H1 (cell line): ENCODE data around the gene MRGPRX2. TPM values are rescaled to one million over a fixed set of nuclear protein-coding genes. Genes with fewer than 3 reads are reported as not detected.

ENCODE experiments used
- ATF3 ChIP-seq: IDR thresholded peaks from 2 replicates; pipeline ENCODE4 v1.6.1; 2011; ENCODE audit warnings: low read depth, mild to moderate bottlenecking, low read length; ENCODE audit not compliant: insufficient read depth
- BACH1 ChIP-seq: IDR thresholded peaks from 2 replicates; pipeline ENCODE4 v1.6.1; 2012; ENCODE audit warnings: low read length, improper control_type of control experiment
- BRCA1 ChIP-seq: IDR thresholded peaks from 2 replicates; pipeline ENCODE4 v1.6.1; 2012; ENCODE audit warnings: low read depth, low read length, improper control_type of control experiment
- CEBPB ChIP-seq: IDR thresholded peaks from 2 replicates; pipeline ENCODE4 v1.6.1; 2012; ENCODE audit warnings: low read depth, low read length
- CHD7 ChIP-seq: fragments of 300-600 bp; sonication (generic); IDR thresholded peaks from 2 replicates; pipeline ENCODE4 v1.7.1; 2012; ENCODE audit warnings: low read length, moderate library complexity, mild to moderate bottlenecking, inconsistent platforms; ENCODE audit not compliant: insufficient replicate concordance
- CTBP2 ChIP-seq: IDR thresholded peaks from 2 replicates; pipeline ENCODE4 v1.7.0; 2011; ENCODE audit warnings: borderline replicate concordance, mild to moderate bottlenecking, moderate library complexity, mixed read lengths, low read length; ENCODE audit not compliant: insufficient read depth, insufficient read length
- GABPA ChIP-seq: IDR thresholded peaks from 2 replicates; pipeline ENCODE4 v1.6.1; 2011; ENCODE audit warnings: mild to moderate bottlenecking, low read length, moderate library complexity, borderline replicate concordance; ENCODE audit not compliant: insufficient read depth
- HDAC6 ChIP-seq: IDR thresholded peaks from one replicate; pipeline ENCODE4 v1.7.1; 2012; ENCODE audit warnings: low read depth, mild to moderate bottlenecking, inconsistent platforms, low read length, moderate library complexity
- JUN ChIP-seq: IDR thresholded peaks from 2 replicates; pipeline ENCODE4 v1.6.1; 2011; ENCODE audit warnings: low read depth, mild to moderate bottlenecking, improper control_type of control experiment, low read length
- RBBP5 ChIP-seq: IDR thresholded peaks from 2 replicates; pipeline ENCODE4 v1.7.1; 2012; ENCODE audit warnings: low read depth, mild to moderate bottlenecking, inconsistent platforms, low read length, moderate library complexity, borderline replicate concordance
- polyA plus RNA-seq, 7 experiments: library from polyadenylated mRNA; depleted of rRNA in 3 of 7; stranded (reverse) in 5 of 7; unstranded in 2 of 7; fragments of >200 nt in 5 of 7; fragments of 200-250 nt in 2 of 7; gene quantifications; 1 replicate in 5 of 7; 2 replicates in 1 of 7; 4 replicates in 1 of 7; pipeline versions ENCODE4 v1.2.1 to v1.2.3, GENCODE V29; 2011 to 2013; ENCODE audit warnings: missing spikeins in 2 of 7, mixed read lengths in 2 of 7
- total RNA-seq: library from RNA; stranded (reverse); fragmentation: NEBNext Ultra II Directional; extraction: Animal tissue kit (Norgen Biotek cat#: 25700); gene quantifications from 2 replicates; pipeline ENCODE4 v1.2.1, GENCODE V29; 2021
- TF ChIP-seq, protein P1 (sequence below): IDR thresholded peaks from 2 replicates; pipeline ENCODE4 v1.6.1; 2012; ENCODE audit warnings: inconsistent platforms

The MRGPRX2 gene
- total and polyA plus RNA-seq, 2 of the 8 experiments (the other 6 are each of a cell fraction or from before 2014, with no cell fraction given), result not detected

- no peak for TF ChIP-seq CHD7
- TF ChIP-seq JUN, result no peak
- no peak for TF ChIP-seq ATF3
- TF ChIP-seq, protein P1, sequence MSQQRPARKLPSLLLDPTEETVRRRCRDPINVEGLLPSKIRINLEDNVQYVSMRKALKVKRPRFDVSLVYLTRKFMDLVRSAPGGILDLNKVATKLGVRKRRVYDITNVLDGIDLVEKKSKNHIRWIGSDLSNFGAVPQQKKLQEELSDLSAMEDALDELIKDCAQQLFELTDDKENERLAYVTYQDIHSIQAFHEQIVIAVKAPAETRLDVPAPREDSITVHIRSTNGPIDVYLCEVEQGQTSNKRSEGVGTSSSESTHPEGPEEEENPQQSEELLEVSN, result no peak
- TF ChIP-seq BACH1, result no peak
- TF ChIP-seq RBBP5, result no peak
- no peak for TF ChIP-seq CTBP2
- no peak for TF ChIP-seq GABPA
- TF ChIP-seq BRCA1, result no peak
- TF ChIP-seq HDAC6, result no peak
- peak; percentile 82; the same call in 1 of the 2 replicates for TF ChIP-seq CEBPB
These were observed 11.2 kb downstream of the MRGPRX2 start (continued) for GRCh38 chr11:19049351-19049750.
